Astrocyte (in vitro differentiated cells and primary cell): ENCODE measurements around the gene STXBP2. TPM values are rescaled to one million over a fixed set of nuclear protein-coding genes. Genes with fewer than 3 reads are reported as not detected.

Source experiments
- DNase-seq: peaks from one replicate; pipeline ENCODE4 v3.0.0-alpha.2; 2010; ENCODE audit warnings: low read depth
- FAIRE-seq: peaks from 2 replicates; lab custom pipeline; 2011; peaks lifted over from hg19 to GRCh38; lab: Jason Lieb, UNC
- H2AFZ ChIP-seq: 2 replicates; pipeline ENCODE4 v1.6.0; 2012; ENCODE audit warnings: low read depth, low read length, inconsistent platforms
- H3K27ac ChIP-seq: 2 replicates; pipeline ENCODE4 v1.5.1; 2011; ENCODE audit warnings: low read depth, low read length, inconsistent platforms
- H3K27me3 ChIP-seq: 2 replicates; pipeline ENCODE4 v1.6.0; 2011; ENCODE audit warnings: low read length, inconsistent platforms; ENCODE audit not compliant: insufficient read depth
- H3K36me3 ChIP-seq: 2 replicates; pipeline ENCODE4 v1.5.1; 2011; ENCODE audit warnings: low read length, inconsistent platforms; ENCODE audit not compliant: insufficient read depth
- H3K4me1 ChIP-seq: 2 replicates; pipeline ENCODE4 v1.5.1; 2011; ENCODE audit warnings: low read length, inconsistent platforms; ENCODE audit not compliant: insufficient read depth
- H3K4me2 ChIP-seq: 2 replicates; pipeline ENCODE4 v1.6.0; 2012; ENCODE audit warnings: low read length, inconsistent platforms
- H3K4me3 ChIP-seq: 2 replicates; pipeline ENCODE4 v1.5.1; 2011; ENCODE audit warnings: low read depth, mild to moderate bottlenecking, low read length, inconsistent platforms; ENCODE audit not compliant: insufficient read depth
- H3K79me2 ChIP-seq: 2 replicates; pipeline ENCODE4 v1.6.0; 2012; ENCODE audit warnings: mild to moderate bottlenecking, low read length, inconsistent platforms; ENCODE audit not compliant: insufficient read depth
- H3K9ac ChIP-seq: 2 replicates; pipeline ENCODE4 v1.6.0; 2012; ENCODE audit warnings: mild to moderate bottlenecking, low read length, inconsistent platforms
- H3K9me3 ChIP-seq: 2 replicates; pipeline ENCODE4 v1.5.1; 2012; ENCODE audit warnings: low read depth, mild to moderate bottlenecking, low read length, inconsistent platforms; ENCODE audit not compliant: insufficient read depth
- H4K20me1 ChIP-seq: 2 replicates; pipeline ENCODE4 v1.6.0; 2012; ENCODE audit warnings: low read length, inconsistent platforms; ENCODE audit not compliant: insufficient read depth
- H3K27ac Mint-ChIP-seq: one replicate; pipeline ENCODE4 v1.8.0; 2021; ENCODE audit warnings: mild to moderate bottlenecking, mixed read lengths; ENCODE audit not compliant: unreplicated experiment
- H3K27me3 Mint-ChIP-seq: one replicate; pipeline ENCODE4 v1.8.0; 2021; ENCODE audit warnings: low read depth, mixed read lengths; ENCODE audit not compliant: unreplicated experiment
- H3K36me3 Mint-ChIP-seq: one replicate; pipeline ENCODE4 v1.8.0; 2021; ENCODE audit warnings: low read depth, mixed read lengths; ENCODE audit not compliant: unreplicated experiment
- H3K4me1 Mint-ChIP-seq: one replicate; pipeline ENCODE4 v1.8.0; 2021; ENCODE audit warnings: low read depth, mixed read lengths; ENCODE audit not compliant: unreplicated experiment
- H3K4me3 Mint-ChIP-seq: one replicate; pipeline ENCODE4 v1.8.0; 2021; ENCODE audit warnings: mild to moderate bottlenecking, moderate library complexity, mixed read lengths; ENCODE audit not compliant: unreplicated experiment
- H3K9me3 Mint-ChIP-seq: one replicate; pipeline ENCODE4 v1.8.0; 2021; ENCODE audit warnings: mild to moderate bottlenecking, mixed read lengths; ENCODE audit not compliant: unreplicated experiment
- CTCF ChIP-seq: IDR thresholded peaks from 2 replicates; pipeline ENCODE4 v1.5.1; 2011; ENCODE audit warnings: low read depth, mild to moderate bottlenecking, inconsistent platforms, low read length, moderate library complexity; ENCODE audit not compliant: insufficient read depth
- EZH2 ChIP-seq: IDR thresholded peaks from 2 replicates; pipeline ENCODE4 v1.6.1; 2012; ENCODE audit warnings: mild to moderate bottlenecking, low read length, inconsistent platforms; ENCODE audit not compliant: insufficient read depth
- total RNA-seq: library from RNA; stranded (reverse); gene quantifications from 2 replicates; pipeline ENCODE4 v1.2.1, GENCODE V29; 2021

STXBP2 gene
- total RNA-seq, 1 donor from 2014 or later = 49.6 TPM

- Mint-ChIP-seq H3K27me3 (no peaks in the 10 kb centered on the region), H3K4me1 (peaks cover 5% of the 10 kb centered on the region)
Observed at GRCh38 chr19:7624810-7625209, 12.1 kb upstream of the STXBP2 start.

GRCh38 chr19:7625763-7626372 lies 11.0 kb upstream of the STXBP2 start:
- DNase-seq = no peak
- Histone ChIP-seq H3K4me3 (no peak overlapping the region), H3K36me3 (peaks cover 4% of the 10 kb centered on the region), H3K79me2 (peaks cover 56% of the 10 kb centered on the region), H3K4me2 (no peak overlapping the region), H3K4me1 (peaks cover 13% of the 10 kb centered on the region), H4K20me1 (peaks cover 17% of the 10 kb centered on the region), H3K9ac (no peak overlapping the region), H3K27ac (no peak overlapping the region), H3K27me3 (no peaks in the 10 kb centered on the region), H3K9me3 (no peaks in the 10 kb centered on the region), H2AFZ (no peak overlapping the region)
- H3K27me3 Mint-ChIP-seq = no peaks in the 10 kb centered on the region
- no peak overlapping the region for H3K4me3 Mint-ChIP-seq
- FAIRE-seq = no peak
- no peak overlapping the region for H3K27ac Mint-ChIP-seq
- H3K9me3 Mint-ChIP-seq = peaks cover 1% of the 10 kb centered on the region
- TF ChIP-seq CTCF (no peak), EZH2 (no peak)
- H3K36me3 Mint-ChIP-seq = peaks cover 13% of the 10 kb centered on the region
- peaks cover 12% of the 10 kb centered on the region for H3K4me1 Mint-ChIP-seq

More at GRCh38 chr19:7624810-7625209, 12.1 kb upstream of the STXBP2 start:
- no peak overlapping the region for H3K27ac ChIP-seq
- Mint-ChIP-seq H3K36me3 (peaks cover 13% of the 10 kb centered on the region), H3K4me3 (no peak overlapping the region), H3K9me3 (peaks cover 1% of the 10 kb centered on the region), H3K27ac (no peak overlapping the region)
- H3K4me2 ChIP-seq = no peak overlapping the region
- H3K27me3 ChIP-seq = no peaks in the 10 kb centered on the region
- no peaks in the 10 kb centered on the region for H3K9me3 ChIP-seq
- peaks cover 4% of the 10 kb centered on the region for H3K36me3 ChIP-seq
- peaks cover 5% of the 10 kb centered on the region for H3K4me1 ChIP-seq
- FAIRE-seq = no peak
- TF ChIP-seq CTCF (no peak), EZH2 (no peak)
- DNase-seq = no peak
- H3K4me3 ChIP-seq = no peak overlapping the region
- H2AFZ ChIP-seq = no peak overlapping the region
- peaks cover 17% of the 10 kb centered on the region for H4K20me1 ChIP-seq
- peaks cover 45% of the 10 kb centered on the region for H3K79me2 ChIP-seq
- no peak overlapping the region for H3K9ac ChIP-seq

DNA sequence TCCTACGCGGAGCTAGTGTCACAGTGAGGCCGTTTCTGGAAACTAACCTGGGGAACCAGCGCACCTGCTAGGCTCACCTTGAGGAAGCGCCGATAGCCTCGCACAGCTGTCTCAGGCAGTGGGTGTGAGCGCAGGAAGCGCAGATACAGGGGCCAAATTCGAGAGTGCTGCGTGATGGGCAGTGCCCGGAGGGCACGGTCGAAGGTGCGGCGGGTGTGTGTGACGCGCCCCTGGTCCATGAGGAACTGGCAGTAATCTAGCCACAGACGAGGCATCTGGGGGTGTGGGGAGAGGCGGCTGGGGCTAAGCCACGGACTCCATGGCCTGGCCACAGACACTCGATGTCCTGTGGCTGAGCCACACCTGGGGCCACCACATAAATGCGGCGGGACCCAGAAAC lies 9.7 kb upstream of the STXBP2 start:
- Mint-ChIP-seq H3K27me3 (no peaks in the 10 kb centered on the region), H3K36me3 (peaks cover 10% of the 10 kb centered on the region), H3K27ac (no peak overlapping the region), H3K4me1 (peaks cover 14% of the 10 kb centered on the region), H3K9me3 (peaks cover 1% of the 10 kb centered on the region), H3K4me3 (peak overlapping the region; percentile 34)
- no peak overlapping the region for H3K27ac ChIP-seq
- DNase-seq = no peak
- TF ChIP-seq EZH2 (no peak), CTCF (no peak)
- peaks cover 17% of the 10 kb centered on the region for H4K20me1 ChIP-seq
- peaks cover 13% of the 10 kb centered on the region for H3K4me1 ChIP-seq
- H2AFZ ChIP-seq = no peak overlapping the region
- no peaks in the 10 kb centered on the region for H3K9me3 ChIP-seq
- peaks cover 65% of the 10 kb centered on the region for H3K79me2 ChIP-seq
- H3K4me2 ChIP-seq = no peak overlapping the region
- H3K27me3 ChIP-seq = no peaks in the 10 kb centered on the region
- no peak overlapping the region for H3K9ac ChIP-seq
- FAIRE-seq = no peak
- H3K36me3 ChIP-seq = peaks cover 4% of the 10 kb centered on the region
- no peak overlapping the region for H3K4me3 ChIP-seq
